Fibroblast of villous mesenchyme (primary cell): Measurements from ENCODE around the gene PARL. TPM values are rescaled to one million over a fixed set of nuclear protein-coding genes. Genes with fewer than 3 reads are reported as not detected.

Experiments used
- DNase-seq: peaks from one replicate; pipeline ENCODE4 v3.0.0-alpha.2; 2010; ENCODE audit warnings: low read depth
- H3K4me3 ChIP-seq: 2 replicates; pipeline ENCODE4 v1.5.1; 2011; ENCODE audit warnings: low read depth, mild to moderate bottlenecking, low read length
- CTCF ChIP-seq: IDR thresholded peaks from 2 replicates; pipeline ENCODE4 v1.5.1; 2012; ENCODE audit warnings: low read depth, mild to moderate bottlenecking, low read length; ENCODE audit not compliant: insufficient read depth
- total RNA-seq: library from RNA; depleted of rRNA; stranded (reverse); fragments of >200 nt; gene quantifications from 2 replicates; pipeline ENCODE4 v1.2.3, GENCODE V29; 2012

The PARL gene
- total RNA-seq, 1 donor: 31.5 TPM

- no peak overlapping the region for H3K4me3 ChIP-seq
- TF ChIP-seq CTCF: no peak
- no peak for DNase-seq
Observed at GRCh38 chr3:183801601-183802000, 83.1 kb downstream of the PARL start.

- TF ChIP-seq CTCF: no peak
- no peak overlapping the region for H3K4me3 ChIP-seq
- no peak for DNase-seq
Observed at GRCh38 chr3:183800243-183800863, 84.3 kb downstream of the PARL start.

GRCh38 chr3:183799461-183799860 lies 85.2 kb downstream of the PARL start:
- H3K4me3 ChIP-seq: no peak overlapping the region
- TF ChIP-seq CTCF: no peak
- DNase-seq: no peak

GRCh38 chr3:183797996-183798395 lies 86.7 kb downstream of the PARL start:
- DNase-seq: no peak
- H3K4me3 ChIP-seq: no peak overlapping the region
- no peak for TF ChIP-seq CTCF

GRCh38 chr3:183796372-183796771 lies 88.3 kb downstream of the PARL start:
- H3K4me3 ChIP-seq: no peak overlapping the region
- TF ChIP-seq CTCF: no peak
- DNase-seq: no peak

- no peak for DNase-seq
- no peak for TF ChIP-seq CTCF
Observed at GRCh38 chr3:183794452-183794851, 90.2 kb downstream of the PARL start.

GRCh38 chr3:183792976-183793375 lies 91.7 kb downstream of the PARL start:
- no peak for TF ChIP-seq CTCF
- no peak for DNase-seq
- no peak overlapping the region for H3K4me3 ChIP-seq

More at GRCh38 chr3:183794452-183794851, 90.2 kb downstream of the PARL start:
- no peak overlapping the region for H3K4me3 ChIP-seq
